Astrocyte of the cerebellum (primary cell): ENCODE data around the gene HOXA11.

Experiments
- DNase-seq: peaks from one replicate; pipeline ENCODE4 v3.0.0-alpha.2; 2011; ENCODE audit warnings: low read depth
- H3K4me3 ChIP-seq: 2 replicates; pipeline ENCODE4 v1.5.1; 2011; ENCODE audit warnings: mild to moderate bottlenecking, low read depth, low read length, moderate library complexity
- in situ Hi-C: cut with HindIII; loops from 2 replicates; pipeline ENCODE4 v1.10.0; 2017; ENCODE audit warnings: low sequenced_read_pairs
- TF ChIP-seq, protein P1 (sequence below): IDR thresholded peaks from 2 replicates; pipeline ENCODE4 v1.5.1; 2012; ENCODE audit warnings: low read length, low read depth, moderate library complexity, mild to moderate bottlenecking; ENCODE audit errors: missing control alignments

HOXA11 gene

DNA sequence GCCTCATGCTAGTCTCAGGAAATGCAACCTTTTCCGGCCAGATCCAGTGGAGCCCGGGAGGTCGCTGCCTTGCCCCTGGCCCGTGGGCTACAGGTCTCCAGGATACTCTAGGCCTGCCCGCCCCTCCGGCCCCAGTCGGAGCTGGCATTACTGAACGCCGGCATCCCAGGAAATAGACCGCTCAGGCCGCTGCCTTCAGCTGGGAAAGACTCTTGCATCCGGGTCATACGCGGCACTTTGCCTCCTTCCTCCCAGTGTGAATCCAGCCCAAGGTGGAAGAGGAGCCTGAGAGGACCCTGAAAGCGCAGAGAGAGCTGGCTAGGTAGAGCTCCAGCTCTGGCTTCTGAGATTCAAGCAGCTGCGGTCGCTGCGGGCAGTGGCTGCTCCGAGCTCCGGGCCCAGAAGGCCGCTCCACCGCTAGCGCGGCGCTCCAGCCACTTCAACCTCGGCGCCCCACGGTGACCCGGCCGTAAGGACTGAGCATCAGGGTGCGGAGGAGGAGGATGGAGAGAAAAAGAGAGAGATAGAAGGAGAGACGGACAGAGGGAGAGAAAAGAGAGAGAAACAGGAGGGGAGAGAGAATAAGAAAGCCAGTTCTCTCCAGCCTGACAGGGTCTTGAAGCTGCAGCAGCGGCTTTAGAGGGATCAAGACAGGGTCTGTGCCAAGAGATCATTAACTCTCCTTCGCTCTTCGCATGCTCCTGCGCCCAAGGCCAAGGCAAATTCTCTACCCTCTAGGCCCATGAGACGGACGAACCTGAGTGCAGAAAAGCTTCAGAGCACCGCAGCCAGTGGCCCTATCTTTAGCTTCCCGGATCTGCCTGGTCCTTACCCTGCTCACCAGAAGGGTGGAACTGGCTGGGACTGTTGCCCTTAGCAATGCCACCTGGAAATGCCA lies 9.2 kb downstream of the HOXA11 start:
- TF ChIP-seq, protein P1, sequence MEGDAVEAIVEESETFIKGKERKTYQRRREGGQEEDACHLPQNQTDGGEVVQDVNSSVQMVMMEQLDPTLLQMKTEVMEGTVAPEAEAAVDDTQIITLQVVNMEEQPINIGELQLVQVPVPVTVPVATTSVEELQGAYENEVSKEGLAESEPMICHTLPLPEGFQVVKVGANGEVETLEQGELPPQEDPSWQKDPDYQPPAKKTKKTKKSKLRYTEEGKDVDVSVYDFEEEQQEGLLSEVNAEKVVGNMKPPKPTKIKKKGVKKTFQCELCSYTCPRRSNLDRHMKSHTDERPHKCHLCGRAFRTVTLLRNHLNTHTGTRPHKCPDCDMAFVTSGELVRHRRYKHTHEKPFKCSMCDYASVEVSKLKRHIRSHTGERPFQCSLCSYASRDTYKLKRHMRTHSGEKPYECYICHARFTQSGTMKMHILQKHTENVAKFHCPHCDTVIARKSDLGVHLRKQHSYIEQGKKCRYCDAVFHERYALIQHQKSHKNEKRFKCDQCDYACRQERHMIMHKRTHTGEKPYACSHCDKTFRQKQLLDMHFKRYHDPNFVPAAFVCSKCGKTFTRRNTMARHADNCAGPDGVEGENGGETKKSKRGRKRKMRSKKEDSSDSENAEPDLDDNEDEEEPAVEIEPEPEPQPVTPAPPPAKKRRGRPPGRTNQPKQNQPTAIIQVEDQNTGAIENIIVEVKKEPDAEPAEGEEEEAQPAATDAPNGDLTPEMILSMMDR: no peak
- in situ Hi-C loops: no loop called here
- H3K4me3 ChIP-seq: no peak overlapping the region
- DNase-seq: no peak

DNA sequence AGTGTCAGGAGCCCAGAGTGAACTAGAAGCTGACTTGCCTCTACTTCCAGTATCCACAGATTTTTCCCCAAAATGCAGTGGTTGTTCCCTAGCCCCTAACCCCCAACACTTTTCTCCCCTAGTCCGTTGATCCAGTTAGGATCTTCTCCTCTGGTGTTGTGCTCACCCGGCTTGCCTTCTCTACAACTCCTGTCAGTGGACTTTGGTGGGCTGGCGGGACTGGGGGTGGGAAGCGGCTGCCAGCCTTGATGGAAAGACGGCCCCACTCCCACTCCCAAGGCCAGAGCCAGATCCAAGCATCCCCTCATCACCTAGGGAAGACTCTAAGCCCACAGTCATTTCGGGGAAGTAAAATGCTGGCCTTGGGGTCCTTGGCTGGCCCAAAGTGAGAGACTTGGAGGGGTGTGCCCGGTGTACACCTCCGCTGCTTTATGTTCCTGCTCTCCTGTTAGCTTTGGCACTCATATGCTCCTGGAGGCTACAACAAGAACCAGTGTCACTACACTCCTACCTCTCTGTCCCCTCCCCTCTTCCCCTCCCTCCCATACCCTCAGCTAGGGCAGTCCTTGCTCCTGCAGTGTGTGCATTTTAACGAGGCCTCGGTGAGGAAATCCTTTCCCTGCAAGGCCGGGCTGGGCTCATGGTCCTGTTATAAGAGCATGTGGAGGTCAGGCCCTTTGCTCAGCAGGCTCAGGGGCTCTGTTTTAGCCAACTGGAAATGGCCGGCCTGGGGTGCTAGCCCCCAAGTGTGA lies 10.0 kb downstream of the HOXA11 start:
- H3K4me3 ChIP-seq: no peak overlapping the region
- in situ Hi-C loops: loop anchor here (25.0 kb wide), 1 partner anchor 1013 kb away; the partner anchor contains the start of gene NFE2L3
- no peak for DNase-seq
- TF ChIP-seq, protein P1: no peak

DNA sequence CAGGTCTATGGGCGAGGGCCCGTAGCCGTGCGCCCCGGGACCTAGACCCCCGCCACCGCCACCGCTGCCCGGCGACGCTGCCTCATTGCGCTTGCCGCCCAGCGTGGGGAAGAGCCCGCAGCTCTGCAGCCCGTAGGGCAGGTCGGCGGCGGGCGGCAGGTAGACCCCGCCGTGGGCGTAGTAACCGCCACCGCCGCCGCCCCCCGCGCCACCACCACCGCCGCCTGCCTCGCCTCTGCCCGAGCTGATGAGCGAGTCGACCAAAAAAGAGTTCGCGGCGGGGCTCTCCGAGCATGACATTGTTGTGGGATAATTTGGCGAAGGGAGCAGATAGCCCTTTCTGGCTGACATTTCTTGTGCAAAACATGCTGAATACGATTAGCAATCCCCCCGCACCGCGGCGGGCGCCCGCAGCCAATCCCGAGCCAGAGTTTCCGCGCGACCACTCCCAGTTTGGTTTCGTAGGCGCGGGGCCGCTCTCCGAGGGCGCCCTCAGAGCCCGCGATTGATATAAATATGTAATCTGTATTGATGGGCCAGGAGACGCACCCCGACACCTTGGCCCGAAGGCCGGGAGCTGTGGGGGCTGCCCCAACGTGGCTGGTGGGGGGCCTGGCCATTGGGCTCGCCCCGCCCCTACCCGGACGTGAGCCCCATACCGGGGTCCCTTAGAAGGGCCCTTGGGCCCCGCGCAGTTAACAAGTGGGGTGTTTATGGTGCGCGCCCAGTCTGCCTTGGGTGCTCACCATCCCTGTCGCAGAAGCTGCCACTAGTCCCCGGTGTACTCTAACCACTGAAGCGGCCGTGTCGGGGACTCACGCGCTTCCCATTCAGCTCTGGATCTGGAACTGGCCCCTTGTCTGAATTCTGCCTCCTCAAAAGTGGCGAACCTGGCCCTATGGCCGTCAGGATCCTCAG lies 10.8 kb downstream of the HOXA11 start, which contains the start of gene HOXA10:
HOXA10 (minus strand) TSS at position 365 of the 918 bp plus-strand sequence; CDS start at position 351, 14 bp downstream.
- DNase-seq: no peak
- in situ Hi-C loops: loop anchor here (25.0 kb wide), 1 partner anchor 1012 kb away; the partner anchor contains the start of gene NFE2L3
- no peak within 1 kb of the TSS for H3K4me3 ChIP-seq
- TF ChIP-seq, protein P1: no peak

DNA sequence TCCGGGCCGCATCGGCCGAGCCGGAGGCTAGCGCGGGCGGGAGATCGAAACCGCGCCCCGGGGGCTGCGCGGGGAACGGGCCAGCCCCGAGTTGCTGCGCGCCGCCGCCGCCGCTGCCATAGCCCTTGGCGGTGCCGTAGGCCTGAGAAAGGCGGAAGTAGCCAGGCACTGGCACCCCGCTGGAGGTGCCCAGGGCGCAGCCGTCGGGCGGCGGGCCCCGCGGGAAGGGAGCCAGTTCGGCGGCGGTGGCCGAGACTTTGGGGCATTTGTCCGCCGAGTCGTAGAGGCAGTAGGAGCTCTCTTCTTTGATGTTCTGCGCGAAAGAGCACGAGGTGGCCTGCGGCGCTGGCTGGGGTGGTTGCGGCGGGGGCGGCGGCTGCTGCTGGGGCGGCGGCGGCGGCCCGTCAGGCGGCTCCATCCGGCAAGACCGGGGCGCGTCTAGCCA lies 11.5 kb downstream of the HOXA11 start:
- TF ChIP-seq, protein P1: no peak
- no peak overlapping the region for H3K4me3 ChIP-seq
- in situ Hi-C loops: loop anchor here (25.0 kb wide), 1 partner anchor 1011 kb away; the partner anchor contains the start of gene NFE2L3
- no peak for DNase-seq

DNA sequence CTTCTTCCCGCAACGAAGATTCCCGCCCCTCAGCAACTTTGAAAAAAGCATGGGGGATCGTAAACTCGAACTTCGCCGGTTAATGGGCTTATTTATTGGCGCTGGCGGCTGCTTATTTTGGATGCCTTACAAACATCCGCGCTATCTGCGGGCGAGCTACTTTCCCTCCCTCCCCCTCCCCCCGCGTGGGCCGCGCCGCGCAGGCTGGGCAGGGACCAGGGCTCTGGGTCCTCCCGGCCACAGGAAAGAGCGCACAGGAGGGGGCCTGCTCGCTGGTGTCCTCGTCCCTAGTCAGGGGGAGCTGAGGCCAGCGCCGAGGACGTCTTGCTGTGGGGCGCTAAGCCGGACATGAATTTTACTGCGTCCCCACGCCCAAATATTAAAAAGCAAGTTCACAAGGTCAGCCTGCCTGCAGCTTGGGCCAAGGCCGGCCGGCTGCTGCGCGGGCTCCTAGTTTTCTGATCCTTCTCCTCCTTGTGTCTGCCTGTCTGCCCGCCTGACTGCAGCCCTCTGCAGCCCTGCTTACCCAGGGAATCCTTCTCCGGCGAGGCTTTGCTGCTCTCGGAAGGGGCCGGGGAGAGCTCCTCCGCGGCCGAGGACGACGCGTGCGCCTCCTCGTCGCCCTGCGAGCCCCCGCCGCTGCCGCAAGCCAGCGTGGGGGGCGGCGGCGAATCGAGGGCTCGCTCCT lies 12.1 kb downstream of the HOXA11 start:
- in situ Hi-C loops: loop anchor here (25.0 kb wide), 1 partner anchor 1011 kb away; the partner anchor contains the start of gene NFE2L3
- TF ChIP-seq, protein P1: no peak
- no peak for DNase-seq
- H3K4me3 ChIP-seq: no peak overlapping the region
